Glutamatergic neuron (in vitro differentiated cells): ENCODE data around the gene DNAJB6. TPM values are rescaled to one million over a fixed set of nuclear protein-coding genes. Genes with fewer than 3 reads are reported as not detected.

ENCODE experiments used
- DNase-seq: peaks from one replicate; pipeline ENCODE4 v3.0.0; 2022
- H3K27ac Mint-ChIP-seq: one replicate; pipeline ENCODE4 v1.8.0; 2020; ENCODE audit warnings: mild to moderate bottlenecking, mixed read lengths, inconsistent platforms; ENCODE audit not compliant: unreplicated experiment
- H3K27me3 Mint-ChIP-seq: one replicate; pipeline ENCODE4 v1.8.0; 2020; ENCODE audit warnings: mild to moderate bottlenecking, moderate library complexity, mixed read lengths, inconsistent platforms; ENCODE audit not compliant: unreplicated experiment
- H3K36me3 Mint-ChIP-seq: one replicate; pipeline ENCODE4 v1.8.0; 2020; ENCODE audit warnings: mild to moderate bottlenecking, mixed read lengths, inconsistent platforms; ENCODE audit not compliant: unreplicated experiment
- H3K4me1 Mint-ChIP-seq: one replicate; pipeline ENCODE4 v1.8.0; 2020; ENCODE audit warnings: mild to moderate bottlenecking, low read depth, mixed read lengths, inconsistent platforms; ENCODE audit not compliant: unreplicated experiment
- H3K4me3 Mint-ChIP-seq: one replicate; pipeline ENCODE4 v1.8.0; 2020; ENCODE audit warnings: mild to moderate bottlenecking, mixed read lengths, inconsistent platforms; ENCODE audit not compliant: unreplicated experiment
- H3K9me3 Mint-ChIP-seq: one replicate; pipeline ENCODE4 v1.8.0; 2020; ENCODE audit warnings: mild to moderate bottlenecking, moderate library complexity, mixed read lengths, inconsistent platforms; ENCODE audit not compliant: unreplicated experiment
- total RNA-seq: library from RNA; stranded (reverse); fragmentation: NEBNext Ultra II Directional; extraction: Animal tissue kit (Norgen Biotek cat#: 25700); gene quantifications from one replicate; pipeline ENCODE4 v1.2.1, GENCODE V29; 2021; ENCODE audit not compliant: unreplicated experiment
- TF ChIP-seq, protein P1 (sequence below): fragments of 200-600 bp; sonication (generic); IDR thresholded peaks from one replicate; pipeline ENCODE4 v1.5.0; 2021; ENCODE audit not compliant: partially characterized antibody, unreplicated experiment

DNAJB6 gene
- total RNA-seq, 1 donor from 2014 or later = 120 TPM

GRCh38 chr7:157309988-157310668, 26.7 kb upstream of the DNAJB6 start:
- peaks cover 8% of the 10 kb centered on the region for H3K4me1 Mint-ChIP-seq
- no peak overlapping the region for H3K4me3 Mint-ChIP-seq
- no peak for DNase-seq
- TF ChIP-seq, protein P1, sequence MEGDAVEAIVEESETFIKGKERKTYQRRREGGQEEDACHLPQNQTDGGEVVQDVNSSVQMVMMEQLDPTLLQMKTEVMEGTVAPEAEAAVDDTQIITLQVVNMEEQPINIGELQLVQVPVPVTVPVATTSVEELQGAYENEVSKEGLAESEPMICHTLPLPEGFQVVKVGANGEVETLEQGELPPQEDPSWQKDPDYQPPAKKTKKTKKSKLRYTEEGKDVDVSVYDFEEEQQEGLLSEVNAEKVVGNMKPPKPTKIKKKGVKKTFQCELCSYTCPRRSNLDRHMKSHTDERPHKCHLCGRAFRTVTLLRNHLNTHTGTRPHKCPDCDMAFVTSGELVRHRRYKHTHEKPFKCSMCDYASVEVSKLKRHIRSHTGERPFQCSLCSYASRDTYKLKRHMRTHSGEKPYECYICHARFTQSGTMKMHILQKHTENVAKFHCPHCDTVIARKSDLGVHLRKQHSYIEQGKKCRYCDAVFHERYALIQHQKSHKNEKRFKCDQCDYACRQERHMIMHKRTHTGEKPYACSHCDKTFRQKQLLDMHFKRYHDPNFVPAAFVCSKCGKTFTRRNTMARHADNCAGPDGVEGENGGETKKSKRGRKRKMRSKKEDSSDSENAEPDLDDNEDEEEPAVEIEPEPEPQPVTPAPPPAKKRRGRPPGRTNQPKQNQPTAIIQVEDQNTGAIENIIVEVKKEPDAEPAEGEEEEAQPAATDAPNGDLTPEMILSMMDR = no peak
- H3K9me3 Mint-ChIP-seq = no peaks in the 10 kb centered on the region
- peaks cover 2% of the 10 kb centered on the region for H3K27me3 Mint-ChIP-seq
- no peak overlapping the region for H3K27ac Mint-ChIP-seq
- H3K36me3 Mint-ChIP-seq = no peaks in the 10 kb centered on the region

DNA sequence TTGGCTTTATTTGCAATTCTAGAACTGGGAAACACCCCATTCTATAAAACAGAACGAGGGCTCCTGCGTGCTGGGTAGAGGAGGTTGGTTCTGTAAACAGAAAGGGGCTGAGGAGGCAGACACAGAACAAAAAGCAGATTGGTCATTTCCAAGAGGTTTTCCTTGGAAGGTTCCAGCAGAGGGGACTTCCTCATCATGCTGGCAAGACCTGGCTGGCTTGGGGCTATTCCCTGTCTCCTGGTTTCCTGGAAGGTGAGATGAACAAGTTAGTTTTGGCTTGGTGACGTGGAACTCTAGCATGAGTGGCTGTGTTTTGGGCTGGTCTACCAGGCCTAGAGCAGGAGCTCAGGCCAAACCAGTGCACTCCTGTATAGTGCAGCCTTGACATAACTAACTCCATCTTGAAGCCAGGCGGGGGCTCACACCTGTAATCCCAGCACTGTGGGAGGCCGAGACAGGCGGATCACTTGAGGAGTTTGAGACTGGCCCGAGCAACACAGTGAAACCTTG, 26.1 kb upstream of the DNAJB6 start:
- H3K4me1 Mint-ChIP-seq = peaks cover 8% of the 10 kb centered on the region
- peaks cover 2% of the 10 kb centered on the region for H3K27me3 Mint-ChIP-seq
- DNase-seq = no peak
- no peak overlapping the region for H3K27ac Mint-ChIP-seq
- no peaks in the 10 kb centered on the region for H3K36me3 Mint-ChIP-seq
- no peak overlapping the region for H3K4me3 Mint-ChIP-seq
- no peaks in the 10 kb centered on the region for H3K9me3 Mint-ChIP-seq
- TF ChIP-seq, protein P1 = no peak

DNA sequence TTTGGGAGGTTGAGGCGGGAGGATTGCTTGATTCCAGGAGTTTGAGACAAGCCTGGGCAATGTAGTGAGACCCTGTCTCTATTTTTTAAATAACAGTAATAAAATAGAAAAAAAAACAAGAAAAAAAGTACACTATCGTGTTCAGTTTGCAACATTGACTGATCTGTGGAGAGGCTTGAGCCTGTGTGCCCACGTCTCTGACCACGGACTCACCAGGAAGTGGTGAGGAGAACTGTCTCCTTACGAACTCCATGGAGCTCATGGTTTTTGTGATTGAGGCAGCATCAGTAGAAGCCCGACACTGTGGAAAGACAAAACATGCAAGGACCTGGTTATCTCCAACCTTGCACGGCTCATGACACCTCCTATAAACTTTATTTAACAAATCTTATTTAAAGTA, 23.9 kb upstream of the DNAJB6 start:
- Mint-ChIP-seq H3K27me3 (peaks cover 2% of the 10 kb centered on the region), H3K36me3 (no peaks in the 10 kb centered on the region), H3K9me3 (no peaks in the 10 kb centered on the region), H3K4me3 (no peak overlapping the region), H3K27ac (no peak overlapping the region), H3K4me1 (no peaks in the 10 kb centered on the region)
- TF ChIP-seq, protein P1 = no peak
- DNase-seq = no peak

- no peak overlapping the region for H3K4me3 Mint-ChIP-seq
- peaks cover 2% of the 10 kb centered on the region for H3K27me3 Mint-ChIP-seq
- no peaks in the 10 kb centered on the region for H3K9me3 Mint-ChIP-seq
- H3K36me3 Mint-ChIP-seq = no peaks in the 10 kb centered on the region
- TF ChIP-seq, protein P1 = no peak
- DNase-seq = no peak
- no peak overlapping the region for H3K27ac Mint-ChIP-seq
- no peaks in the 10 kb centered on the region for H3K4me1 Mint-ChIP-seq
These were observed 23.2 kb upstream of the DNAJB6 start for GRCh38 chr7:157313645-157314044.

GRCh38 chr7:157318015-157318706, 18.6 kb upstream of the DNAJB6 start:
- no peak for DNase-seq
- TF ChIP-seq, protein P1 = no peak
- no peaks in the 10 kb centered on the region for H3K9me3 Mint-ChIP-seq
- peaks cover 2% of the 10 kb centered on the region for H3K27me3 Mint-ChIP-seq
- no peak overlapping the region for H3K4me3 Mint-ChIP-seq
- H3K36me3 Mint-ChIP-seq = no peaks in the 10 kb centered on the region
- H3K27ac Mint-ChIP-seq = no peak overlapping the region
- no peaks in the 10 kb centered on the region for H3K4me1 Mint-ChIP-seq
